ENCODE measurements around the gene LIMK1. TPM values are rescaled to one million over a fixed set of nuclear protein-coding genes. Genes with fewer than 3 reads are reported as not detected.
A peak's percentile ranks its signal among the peaks of the same experiment; 100 is the strongest.
"Not testable (repeated sequence)": the region's sequence is repeated elsewhere in the genome, so short reads cannot be mapped to it uniquely, and the experiment has no call there.

The LIMK1 gene
- 10.2 TPM for total RNA-seq

DNA sequence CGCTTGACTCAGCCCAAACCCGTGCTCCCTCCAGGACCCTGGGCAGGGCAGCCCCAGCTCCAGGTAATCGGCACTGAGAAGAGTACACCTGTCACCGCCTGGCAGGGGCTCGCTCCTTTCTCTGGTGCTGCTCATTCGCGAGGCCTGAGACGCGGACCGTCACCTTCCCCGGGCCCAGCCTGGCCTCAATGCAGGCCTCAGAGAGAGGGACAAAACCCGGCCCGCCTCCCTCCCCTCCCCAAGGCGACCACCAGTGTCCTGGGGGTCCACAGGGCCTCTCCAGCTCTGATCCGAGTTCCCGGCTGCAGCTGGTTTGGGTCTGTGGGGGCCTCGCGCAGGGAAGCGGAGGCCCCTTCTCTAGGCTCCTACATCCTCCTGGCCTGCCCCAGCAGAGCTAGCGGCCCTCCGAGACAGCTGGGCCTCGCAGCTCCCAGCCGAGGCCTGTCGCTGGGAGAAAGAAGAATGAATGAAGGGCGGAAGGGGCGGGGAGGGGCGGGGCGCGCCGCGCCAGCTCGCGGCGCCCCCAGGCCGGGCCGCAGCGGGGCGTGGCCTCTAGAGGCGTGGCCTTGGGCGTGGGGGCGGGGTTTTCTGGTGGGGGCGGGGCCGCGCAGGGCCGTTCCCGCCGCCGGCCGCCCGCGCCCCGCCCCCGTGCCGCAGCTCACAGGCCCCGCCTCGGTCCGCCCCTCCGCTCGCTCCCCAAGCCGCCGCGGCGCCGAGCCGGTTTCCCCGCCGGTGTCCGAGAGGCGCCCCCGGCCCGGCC is at the start of gene LIMK1:
LIMK1 (plus strand) TSS at position 688 of the 760 bp plus-strand sequence. CDS start 187 bp downstream, outside the sequence.
- ATAC-seq: peak; percentile 90

DNA sequence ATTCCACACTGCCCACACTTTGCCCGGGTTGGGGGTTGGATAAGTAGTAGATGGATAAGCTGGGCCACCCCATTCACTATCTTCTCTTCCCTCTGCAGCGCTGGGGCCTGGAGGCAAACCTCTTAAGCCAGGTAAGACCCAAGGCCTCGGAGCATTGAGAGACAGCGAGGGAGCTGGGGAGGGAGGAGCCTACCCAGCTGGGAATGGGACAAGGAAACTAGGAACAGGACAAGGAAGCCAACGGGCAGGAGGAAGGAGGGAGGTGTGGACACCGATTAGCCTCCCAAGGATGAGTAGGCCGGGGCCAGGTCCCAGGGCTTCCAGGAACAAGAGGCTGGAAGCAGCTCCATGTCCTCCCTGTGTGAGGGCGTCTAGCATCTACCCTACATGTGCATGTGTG is 46.0 kb upstream of the LIMK1 start:
- no peak for ATAC-seq

DNA sequence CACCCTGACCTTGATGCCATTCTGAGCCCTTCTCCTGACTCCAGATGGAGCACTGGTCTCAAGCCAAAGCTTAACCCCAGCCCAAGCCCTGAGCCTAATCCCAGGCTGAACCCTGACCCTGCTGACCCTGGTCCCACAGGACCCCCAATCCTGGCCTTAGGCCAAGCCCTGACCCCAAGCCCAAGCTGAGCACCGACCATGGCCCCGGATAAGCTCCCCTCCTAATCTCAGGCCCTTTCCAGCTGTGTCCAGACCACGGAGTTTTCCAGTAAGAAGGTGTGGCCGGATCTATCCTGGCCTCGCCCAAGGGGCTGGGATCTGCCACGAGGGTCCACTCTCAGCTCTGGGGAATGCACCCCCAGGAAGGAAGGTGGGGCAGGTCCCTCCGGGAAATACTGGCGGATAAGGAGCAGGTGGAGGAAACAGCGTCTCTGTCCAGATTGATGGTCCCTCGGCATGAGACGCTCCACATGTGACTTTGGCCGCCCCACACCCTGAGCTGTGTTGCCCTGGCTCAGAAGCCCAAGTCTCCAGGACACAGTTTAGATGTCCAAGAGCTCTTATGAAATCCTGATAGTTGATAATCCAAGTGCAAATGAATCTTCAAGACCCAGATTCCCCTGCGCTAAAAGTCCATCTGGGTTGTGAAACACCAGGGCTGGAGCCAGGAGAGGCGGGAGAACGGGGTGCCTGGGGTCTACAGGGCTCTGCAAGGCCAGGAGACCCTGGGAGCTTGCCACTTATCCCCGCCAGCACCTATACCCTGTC is 45.2 kb upstream of the LIMK1 start:
- no peak for ATAC-seq

DNA sequence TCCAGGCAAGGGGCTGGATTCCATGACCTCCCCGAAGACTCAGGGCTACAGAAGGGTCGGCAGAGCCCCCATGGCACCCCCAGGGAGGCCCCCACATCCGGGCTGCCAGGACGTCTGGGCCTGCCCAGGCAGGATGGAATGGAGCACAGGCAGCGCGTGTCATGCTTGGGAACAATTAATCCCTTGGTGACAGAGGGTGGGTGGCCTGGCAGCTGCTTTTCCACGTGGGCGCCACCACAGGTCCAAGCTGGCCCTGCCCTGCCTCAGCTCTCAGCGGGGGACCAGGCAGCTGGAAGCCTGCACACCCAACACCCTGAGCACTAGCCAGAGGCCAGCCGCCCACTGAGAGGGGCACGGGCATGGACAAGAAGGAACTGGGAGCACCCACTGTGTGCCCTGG is 44.3 kb upstream of the LIMK1 start:
- ATAC-seq: peak; percentile 35

DNA sequence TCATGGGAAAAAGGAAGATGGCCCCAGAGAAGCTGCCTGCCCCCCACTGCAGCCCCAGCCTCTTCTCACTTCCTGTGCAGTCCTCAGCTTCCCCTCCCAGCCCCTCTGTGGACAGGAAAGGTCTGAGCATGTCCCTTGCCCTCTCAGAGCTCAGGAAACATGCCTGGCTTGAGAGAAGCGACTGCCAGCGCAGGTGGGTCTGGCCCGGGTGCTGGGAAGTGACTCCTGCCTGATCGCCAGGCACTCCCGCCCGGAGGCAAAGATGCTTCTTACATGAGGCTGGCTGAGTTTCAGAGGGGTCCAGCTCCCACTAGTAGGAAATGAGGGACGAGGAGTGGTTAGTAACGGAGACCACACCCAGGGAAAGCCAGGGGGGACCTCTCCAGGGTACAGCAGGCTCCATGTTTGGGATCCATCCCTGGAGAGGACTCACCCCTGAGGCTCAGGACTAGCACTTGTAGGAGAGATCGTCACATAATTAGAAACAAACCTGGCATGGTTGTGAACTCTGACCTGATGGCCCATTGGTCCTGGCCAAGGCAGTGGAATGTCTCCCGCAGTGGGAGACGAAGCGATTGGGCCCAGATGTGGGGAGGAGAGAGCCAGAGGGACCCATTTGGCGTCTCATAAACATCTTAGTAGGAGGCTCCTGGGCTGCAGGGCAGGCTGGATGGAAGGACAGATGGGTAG is 43.4 kb upstream of the LIMK1 start:
- ATAC-seq: no peak

DNA sequence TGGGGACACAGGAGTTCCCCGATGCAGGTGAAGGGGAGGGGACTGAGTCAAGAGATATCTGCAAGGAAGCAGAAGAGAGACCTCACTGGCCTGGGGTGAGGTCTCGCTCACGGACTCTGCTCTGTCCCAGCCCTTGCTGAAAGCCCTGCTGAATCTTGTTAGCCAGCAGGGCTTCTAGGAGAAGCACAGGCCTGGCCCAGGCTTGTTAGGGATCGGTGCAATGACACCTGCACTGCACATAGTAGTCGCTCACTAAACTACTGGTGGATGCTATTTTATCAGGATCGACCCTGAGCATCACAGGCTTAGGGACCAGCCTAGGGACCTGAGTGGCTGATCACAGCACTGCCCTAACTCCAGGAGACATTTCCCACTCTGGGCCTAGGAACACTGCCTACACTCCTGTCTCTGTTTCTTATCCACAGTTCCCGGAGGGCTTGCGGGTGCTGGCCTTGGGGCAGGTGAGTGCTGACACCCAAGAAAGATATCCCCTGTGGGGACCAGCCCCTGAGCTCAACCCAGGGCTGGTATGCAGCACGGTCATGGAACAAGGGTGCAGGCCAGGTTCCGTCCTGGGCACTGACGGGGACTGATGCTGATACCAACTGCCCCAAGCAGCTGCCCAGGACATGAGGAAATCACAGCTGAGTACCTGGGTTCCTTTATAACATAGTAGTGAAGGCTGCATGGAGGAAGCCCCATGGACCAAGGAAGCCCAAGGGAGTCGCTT is 42.6 kb upstream of the LIMK1 start:
- ATAC-seq: no peak

DNA sequence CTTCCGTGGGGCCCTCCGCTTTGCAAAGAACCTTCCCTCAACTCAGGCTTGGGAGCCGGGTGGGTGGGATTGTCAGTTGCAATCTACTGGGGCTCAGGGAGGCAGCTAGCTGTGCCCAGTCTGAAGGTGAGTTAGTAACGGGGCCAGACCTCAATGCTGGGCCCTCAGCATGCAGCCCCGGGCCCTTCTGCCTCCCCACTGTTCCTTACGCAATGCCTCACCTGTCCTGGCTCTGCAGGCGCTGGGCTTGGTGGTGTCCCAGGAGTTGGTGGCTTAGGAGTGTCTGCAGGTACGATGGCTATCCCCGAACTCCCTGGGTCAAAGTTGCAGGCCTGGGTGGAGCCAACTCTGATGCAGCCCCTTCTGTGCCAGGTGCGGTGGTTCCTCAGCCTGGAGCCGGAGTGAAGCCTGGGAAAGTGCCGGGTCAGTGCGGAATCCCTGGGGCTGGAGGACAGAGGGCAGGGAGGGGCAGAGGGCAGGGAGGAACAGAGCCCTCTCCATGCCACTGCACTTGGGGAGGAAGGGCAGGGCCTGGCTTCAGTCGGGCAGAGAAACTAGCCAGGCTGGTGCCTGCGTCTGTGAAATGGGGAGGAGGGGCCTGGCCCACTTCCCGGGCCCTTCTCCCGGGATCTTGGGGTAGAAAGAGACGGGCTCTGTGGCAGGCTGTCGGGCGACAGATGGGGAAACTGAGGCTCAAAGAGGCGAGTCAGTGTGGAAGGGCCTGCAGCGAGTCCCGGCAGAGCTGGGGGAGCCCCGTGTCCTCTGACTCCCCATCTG is 40.7 kb upstream of the LIMK1 start:
- ATAC-seq: peak; percentile 18

DNA sequence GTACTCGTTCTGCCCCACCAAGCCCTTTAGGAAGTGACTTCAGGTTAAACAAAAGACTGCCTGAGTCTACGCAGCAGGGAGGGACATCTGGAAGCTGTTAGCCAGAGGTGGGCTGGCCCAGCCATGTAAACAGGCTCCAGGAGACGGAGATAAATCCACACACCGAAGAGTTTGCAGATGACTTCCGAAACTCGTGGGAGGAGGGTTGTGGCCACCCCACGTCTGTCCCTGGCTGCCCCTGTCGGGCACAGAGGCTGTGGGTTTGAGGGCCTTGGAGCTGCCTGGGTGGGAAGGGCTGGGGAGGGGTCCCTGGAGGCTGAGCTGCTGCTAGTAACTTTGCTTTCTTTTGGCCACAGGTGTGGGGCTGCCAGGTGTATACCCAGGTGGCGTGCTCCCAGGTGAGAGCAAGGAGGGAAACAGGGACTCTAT is 40.1 kb upstream of the LIMK1 start:
- ATAC-seq: peak; percentile 3

DNA sequence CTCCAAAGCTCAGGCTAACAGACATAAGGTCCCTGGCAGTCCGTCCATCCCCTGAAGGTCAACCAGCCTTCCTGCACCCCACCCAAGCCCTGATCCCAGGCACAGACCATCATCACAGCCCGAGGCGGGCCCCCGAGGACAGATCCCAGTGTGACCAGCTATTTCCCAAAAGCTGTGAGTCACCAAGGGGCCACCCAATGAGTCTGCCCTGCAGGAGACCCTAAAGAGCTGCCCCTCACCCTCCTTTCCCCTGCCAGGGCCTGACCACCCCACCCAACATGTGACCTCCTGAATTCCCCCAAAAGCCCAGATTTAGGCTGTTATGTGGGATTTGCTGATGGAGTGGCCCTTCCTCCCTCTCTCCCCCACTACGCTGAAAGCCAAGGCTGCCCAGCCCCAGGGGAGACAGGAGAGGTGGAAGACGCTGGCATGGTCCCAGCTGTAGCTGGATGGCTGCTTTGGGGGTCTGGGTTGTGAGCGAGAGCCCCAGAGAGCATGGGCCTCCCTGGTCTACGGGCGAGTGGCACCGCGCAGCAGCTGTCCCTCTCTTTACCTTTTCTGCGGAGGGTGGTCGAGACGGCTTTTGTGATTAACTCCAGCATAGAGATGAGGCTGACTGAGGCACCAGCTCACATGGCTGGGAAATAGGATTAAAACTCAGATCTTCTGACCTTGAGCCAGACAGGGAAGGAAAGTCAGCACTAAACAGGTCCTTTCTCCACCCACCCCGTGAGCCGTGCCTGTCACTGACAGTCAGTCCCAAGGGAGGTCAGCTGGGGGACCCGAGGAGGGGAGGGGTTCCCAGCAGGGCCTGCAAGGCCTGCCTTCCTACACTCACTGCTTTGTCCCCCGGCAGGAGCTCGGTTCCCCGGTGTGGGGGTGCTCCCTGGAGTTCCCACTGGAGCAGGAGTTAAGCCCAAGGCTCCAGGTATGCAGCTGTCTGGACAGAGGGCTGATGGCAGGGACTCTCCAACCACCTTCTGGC is 38.9 kb upstream of the LIMK1 start:
- no peak for ATAC-seq

DNA sequence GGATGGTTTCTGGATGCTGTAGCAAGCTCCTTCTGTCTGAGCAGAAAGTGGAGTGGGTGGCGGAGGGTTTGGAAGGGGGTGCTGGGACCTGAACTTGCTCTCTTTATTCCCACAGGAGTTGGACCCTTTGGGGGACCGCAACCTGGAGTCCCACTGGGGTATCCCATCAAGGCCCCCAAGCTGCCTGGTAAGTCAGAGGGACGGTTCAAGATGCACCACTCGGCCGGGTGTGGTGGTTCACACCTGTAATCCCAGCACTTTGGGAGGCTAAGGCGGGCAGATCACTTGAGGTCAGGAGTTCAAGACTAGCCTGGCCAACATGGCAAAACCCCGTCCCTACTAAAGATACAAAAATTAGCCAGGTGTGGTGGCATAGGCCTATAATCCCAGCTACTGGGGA is 37.0 kb upstream of the LIMK1 start:
- ATAC-seq: not testable (repeated sequence)

DNA sequence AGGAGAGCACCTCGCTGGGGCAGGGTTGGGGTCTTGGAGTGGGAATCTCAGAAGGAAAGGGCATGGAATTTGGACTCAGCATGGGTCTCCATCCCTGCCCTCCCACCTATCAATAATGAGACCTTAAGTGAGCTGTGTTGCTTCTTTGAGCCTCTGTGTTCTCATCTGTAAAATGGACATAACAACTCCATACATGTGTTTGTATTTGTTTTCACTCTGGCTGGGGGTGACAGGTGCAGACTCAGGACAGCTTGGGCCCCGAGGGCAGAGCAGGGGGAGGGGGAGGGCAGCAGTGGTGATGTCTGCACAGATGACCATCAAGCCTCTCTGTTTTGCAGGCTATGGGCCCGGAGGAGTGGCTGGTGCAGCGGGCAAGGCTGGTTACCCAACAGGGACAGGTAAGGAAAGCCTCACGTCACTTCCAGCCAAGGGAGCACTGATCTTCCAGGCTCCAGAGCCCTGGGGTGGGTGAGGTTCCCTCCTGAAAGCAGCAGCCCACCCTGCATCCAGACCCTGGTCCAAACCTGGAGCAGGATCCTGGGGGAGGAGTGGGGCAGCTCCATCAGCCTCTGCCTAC is 35.7 kb upstream of the LIMK1 start:
- no peak for ATAC-seq

DNA sequence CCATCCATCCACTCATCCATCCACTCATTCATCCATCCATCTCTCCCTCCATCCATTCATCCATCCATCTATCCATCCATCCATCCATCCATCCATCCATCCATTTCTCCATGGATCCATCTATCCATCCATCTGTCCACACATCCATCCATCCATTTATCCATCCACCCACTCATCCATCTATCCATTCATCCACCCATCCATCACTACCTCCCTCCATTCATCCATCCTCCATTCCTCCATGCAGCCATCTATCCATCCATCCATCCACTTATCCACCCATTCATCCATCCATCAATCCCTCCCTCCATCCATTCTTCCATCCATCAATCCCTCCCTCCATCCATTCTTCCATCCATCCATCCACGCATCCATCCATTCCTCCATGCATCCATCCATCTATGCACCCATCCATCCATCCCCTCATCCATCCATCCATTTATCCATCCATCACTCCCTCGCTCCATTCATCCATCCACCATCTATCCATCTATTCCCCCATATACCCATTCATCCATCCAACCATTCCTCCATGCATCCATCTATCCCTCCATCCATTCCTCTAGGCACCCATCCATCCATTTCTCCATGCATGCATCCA is 34.5 kb upstream of the LIMK1 start:
- no peak for ATAC-seq

DNA sequence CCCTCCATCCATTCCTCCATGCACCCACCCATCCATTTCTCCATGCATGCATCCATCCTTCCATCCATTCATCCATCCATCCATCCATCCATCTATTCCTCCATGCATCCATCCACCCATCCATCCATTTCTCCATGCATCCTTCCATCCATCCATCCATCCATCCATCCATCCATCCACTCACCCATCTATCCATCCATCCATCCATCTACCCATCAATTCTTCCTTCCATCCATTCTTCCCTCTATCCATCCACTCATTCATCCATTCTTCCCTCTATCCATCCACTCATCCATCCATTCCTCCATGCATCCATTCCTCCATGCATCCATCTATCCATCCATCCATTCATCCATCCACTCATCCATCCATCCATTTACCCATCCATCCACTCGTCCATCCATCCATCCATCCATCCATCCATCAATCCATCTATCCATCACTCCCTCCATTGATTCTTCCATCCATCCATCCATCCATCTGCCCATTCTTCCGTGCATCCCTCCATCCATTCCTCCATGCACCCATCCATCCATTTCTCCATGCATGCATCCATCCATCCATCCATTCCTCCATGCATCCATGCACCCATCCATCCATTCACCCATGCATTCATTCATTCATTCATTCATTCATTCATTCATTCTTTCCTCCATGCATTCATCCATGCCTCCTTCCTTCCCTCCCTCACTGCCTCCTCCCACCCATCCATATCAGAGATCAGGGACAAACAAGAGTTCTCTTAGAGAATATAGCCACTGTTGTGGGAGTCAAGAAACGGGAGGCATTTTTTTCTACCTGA is 33.4 kb upstream of the LIMK1 start:
- ATAC-seq: no peak

DNA sequence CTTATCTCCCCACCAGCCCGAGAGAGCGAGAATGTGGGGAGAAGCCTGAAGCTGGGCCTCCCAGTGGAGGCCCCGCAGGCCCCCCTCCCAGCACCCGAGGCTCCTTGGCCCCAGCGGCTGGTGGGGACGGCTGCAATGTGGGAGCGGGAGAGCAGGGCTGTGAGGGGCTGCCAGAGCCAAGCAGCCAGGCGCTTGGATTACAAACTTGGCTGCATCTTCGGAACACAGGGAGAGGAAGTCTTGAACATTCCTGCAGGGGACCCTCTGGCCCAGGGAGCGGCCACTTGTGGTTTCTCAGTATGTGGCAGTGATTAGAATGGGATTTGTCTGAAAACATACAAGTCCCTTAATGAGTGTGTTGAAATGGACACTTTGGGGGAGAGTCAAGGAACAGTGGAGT is 32.4 kb upstream of the LIMK1 start:
- ATAC-seq: no peak

DNA sequence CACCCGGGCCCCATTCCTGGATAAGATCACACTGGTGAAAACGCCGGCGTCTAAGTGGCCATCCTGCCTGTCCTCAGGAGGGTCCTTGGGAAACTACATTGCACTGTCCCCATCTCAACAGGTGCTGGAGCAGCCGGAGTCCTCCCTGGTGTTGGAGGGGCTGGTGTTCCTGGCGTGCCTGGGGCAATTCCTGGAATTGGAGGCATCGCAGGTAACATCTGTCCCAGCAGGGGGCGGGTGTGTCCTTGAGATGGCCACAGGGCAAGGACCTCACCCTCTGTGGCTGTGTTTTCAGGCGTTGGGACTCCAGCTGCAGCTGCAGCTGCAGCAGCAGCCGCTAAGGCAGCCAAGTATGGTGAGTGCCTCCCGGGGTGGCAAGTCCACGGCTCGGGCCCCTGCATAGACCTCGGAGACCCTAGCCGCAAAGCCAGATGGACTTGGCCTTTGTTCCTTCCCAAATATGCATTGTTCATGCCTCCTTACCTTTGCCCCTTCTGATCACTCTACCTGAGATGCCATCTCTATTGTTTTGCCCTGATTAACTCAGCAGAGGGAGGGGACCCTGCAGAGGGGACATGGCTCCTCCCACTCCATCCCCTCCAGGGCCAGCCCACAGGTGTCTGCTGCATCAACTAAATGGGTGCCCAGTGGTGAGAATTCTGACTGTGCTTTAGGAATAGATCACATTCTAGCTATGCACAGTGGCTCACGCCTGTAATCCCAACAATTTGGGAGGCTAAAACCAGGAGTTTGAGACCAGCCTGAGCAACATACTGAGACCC is 31.8 kb upstream of the LIMK1 start:
- peak; percentile 52 for ATAC-seq

DNA sequence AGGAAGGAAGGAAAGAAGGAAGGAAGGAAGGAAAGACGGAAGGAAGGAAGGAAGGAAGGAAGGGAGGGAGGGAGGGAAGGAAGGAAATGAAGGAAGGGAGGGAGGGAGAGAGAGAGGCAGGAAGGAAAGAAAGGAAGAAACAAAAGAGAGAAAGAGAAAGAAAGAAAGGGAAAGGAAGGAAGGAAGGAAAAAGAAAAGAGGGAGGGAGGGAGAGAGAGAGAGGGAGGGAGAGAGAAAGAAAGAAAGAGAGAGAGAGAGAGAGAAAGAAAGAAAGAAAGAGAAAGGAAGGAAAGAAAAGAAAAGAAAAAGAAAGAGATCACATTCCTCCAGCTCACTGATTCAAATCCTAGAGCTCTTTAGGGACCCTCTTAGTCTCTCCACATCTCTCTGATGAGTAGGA is 31.0 kb upstream of the LIMK1 start:
- ATAC-seq: no peak

DNA sequence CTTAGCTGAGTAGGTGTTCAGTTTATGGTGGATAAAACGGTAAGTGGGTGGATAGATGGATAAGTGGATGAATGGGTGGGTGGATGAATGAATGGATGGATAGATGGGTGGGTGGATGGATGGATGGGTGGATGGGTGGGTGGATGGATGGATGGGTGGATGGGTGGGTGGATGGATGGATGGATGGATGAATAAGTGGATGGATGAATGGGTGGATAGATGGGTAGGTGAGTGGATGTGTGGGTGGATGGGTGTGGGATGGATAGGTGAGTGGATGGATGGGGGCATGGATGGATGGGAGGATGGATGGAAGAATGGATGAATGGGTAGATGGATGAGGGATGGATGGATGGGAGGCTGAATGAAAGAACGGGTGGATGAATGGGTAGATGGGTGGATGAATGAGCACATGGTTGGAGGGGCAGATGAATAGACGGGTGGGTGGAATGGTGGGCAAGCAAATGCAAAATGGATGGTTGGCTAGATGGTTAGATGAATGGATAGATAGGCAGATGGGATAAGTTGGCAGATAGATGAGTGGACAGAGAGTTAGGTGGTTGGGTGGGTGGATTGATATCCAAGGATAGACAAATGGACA is 29.9 kb upstream of the LIMK1 start:
- no peak for ATAC-seq
